Activated CD4-positive, alpha-beta memory T cell treated with anti-CD3 and anti-CD28 coated beads, Interleukin-2, amount 10 ng/mL, durations not matched to agents 7 days and 5 days (primary cell): Measurements from ENCODE around the gene RALGDS. TPM values are rescaled to one million over a fixed set of nuclear protein-coding genes. Genes with fewer than 3 reads are reported as not detected.
"Not testable (repeated sequence)": the region's sequence is repeated elsewhere in the genome, so short reads cannot be mapped to it uniquely, and the experiment has no call there.

Experiments
- CTCF ChIA-PET: fragments of 350-600 bp; sonication (Branson Sonifier 250); formaldehyde crosslinking; loops from one replicate; lab custom pipeline; 2021; ENCODE audit warnings: antibody characterized with exemption, inconsistent platforms; lab: Charles Lee
- POLR2A ChIA-PET: fragments of 350-600 bp; sonication (Branson Sonifier 250); formaldehyde crosslinking; loops from one replicate; lab custom pipeline; 2021; ENCODE audit warnings: antibody characterized with exemption; lab: Charles Lee
- DNase-seq: peaks from one replicate; pipeline ENCODE4 v3.0.0-alpha.2; 2020
- H3K27ac Mint-ChIP-seq: one replicate; pipeline ENCODE4 v1.8.0; 2021; ENCODE audit warnings: mild to moderate bottlenecking, mixed read lengths
- H3K27me3 Mint-ChIP-seq: one replicate; pipeline ENCODE4 v1.8.0; 2021; ENCODE audit warnings: mixed read lengths
- H3K36me3 Mint-ChIP-seq: one replicate; pipeline ENCODE4 v1.8.0; 2021; ENCODE audit warnings: low read depth, mixed read lengths
- H3K4me1 Mint-ChIP-seq: one replicate; pipeline ENCODE4 v1.8.0; 2021; ENCODE audit warnings: mixed read lengths
- H3K4me3 Mint-ChIP-seq: one replicate; pipeline ENCODE4 v1.8.0; 2021; ENCODE audit warnings: mild to moderate bottlenecking, mixed read lengths
- H3K9me3 Mint-ChIP-seq: one replicate; pipeline ENCODE4 v1.8.0; 2021; ENCODE audit warnings: mixed read lengths
- total RNA-seq, 2 experiments: library from RNA; stranded (reverse); gene quantifications; one replicate each; pipeline ENCODE4 v1.2.3, GENCODE V29; 2021

Gene RALGDS
- total RNA-seq: 100 to 1,000 TPM; 113 to 123 TPM

GRCh38 chr9:133121198-133121914 is at the start of gene RALGDS:
TSS of gene RALGDS (minus strand) at chr9:133121240. CDS start at chr9:133121154, 86 bp downstream.
- Mint-ChIP-seq H3K4me3 (peak within 1 kb of the TSS; percentile 69), H3K27ac (peak within 1 kb of the TSS; percentile 70), H3K9me3 (no peaks in the 10 kb centered on the region), H3K4me1 (peaks cover 86% of the 10 kb centered on the region), H3K36me3 (peaks cover 17% of the 10 kb centered on the region), H3K27me3 (no peaks in the 10 kb centered on the region)
- DNase-seq: peak; percentile 91
- ChIA-PET CTCF (interaction anchor here (2.9 kb wide), 1 partner anchor 23 kb away, joined by 13 read pairs; no protein-coding TSS in a partner anchor), POLR2A (interaction anchor here (12.1 to 12.7 kb wide), 2 partner anchors 12 to 25 kb away, joined by 131 to 148 read pairs; no protein-coding TSS in a partner anchor)

GRCh38 chr9:133170716-133171115 is 49.7 kb upstream of the RALGDS start:
- Mint-ChIP-seq H3K27ac (no peak overlapping the region), H3K4me1 (no peaks in the 10 kb centered on the region), H3K36me3 (no peaks in the 10 kb centered on the region), H3K27me3 (peaks cover 14% of the 10 kb centered on the region), H3K4me3 (no peak overlapping the region), H3K9me3 (no peaks in the 10 kb centered on the region)
- ChIA-PET CTCF (interaction anchor here (2.5 kb wide), 1 partner anchor 15 kb away, joined by 10 read pairs; no protein-coding TSS in a partner anchor), POLR2A (no interaction called here)
- no peak for DNase-seq

- CTCF ChIA-PET: interaction anchor here (0.7 to 1.0 kb wide), 2 partner anchors 147 to 318 kb away, joined by 3 read pairs; no protein-coding TSS in a partner anchor
Measured at GRCh38 chr9:133169687-133170086, 48.6 kb upstream of the RALGDS start.

GRCh38 chr9:133169102-133169501 is 48.1 kb upstream of the RALGDS start:
- Mint-ChIP-seq H3K27ac (no peak overlapping the region), H3K4me3 (no peak overlapping the region), H3K9me3 (no peaks in the 10 kb centered on the region), H3K4me1 (peaks cover under 1% of the 10 kb centered on the region), H3K36me3 (no peaks in the 10 kb centered on the region), H3K27me3 (peaks cover 9% of the 10 kb centered on the region)
- ChIA-PET CTCF (no interaction called here), POLR2A (no interaction called here)
- DNase-seq: no peak

More at GRCh38 chr9:133169687-133170086, 48.6 kb upstream of the RALGDS start:
- POLR2A ChIA-PET, H3K4me1 Mint-ChIP-seq, H3K27ac Mint-ChIP-seq, H3K4me3 Mint-ChIP-seq, H3K27me3 Mint-ChIP-seq, H3K9me3 Mint-ChIP-seq, DNase-seq, H3K36me3 Mint-ChIP-seq: not testable (repeated sequence)

GRCh38 chr9:133168432-133168831 is 47.4 kb upstream of the RALGDS start:
- Mint-ChIP-seq H3K4me3 (no peak overlapping the region), H3K9me3 (no peaks in the 10 kb centered on the region), H3K27me3 (peaks cover 5% of the 10 kb centered on the region), H3K27ac (no peak overlapping the region), H3K36me3 (no peaks in the 10 kb centered on the region), H3K4me1 (peaks cover 4% of the 10 kb centered on the region)
- POLR2A ChIA-PET: no interaction called here
- DNase-seq: no peak
- CTCF ChIA-PET: no interaction called here

GRCh38 chr9:133167769-133168168 is 46.7 kb upstream of the RALGDS start:
- Mint-ChIP-seq H3K4me1 (peaks cover 4% of the 10 kb centered on the region), H3K9me3 (no peaks in the 10 kb centered on the region), H3K4me3 (no peak overlapping the region), H3K27ac (no peak overlapping the region), H3K36me3 (no peaks in the 10 kb centered on the region), H3K27me3 (peaks cover 5% of the 10 kb centered on the region)
- ChIA-PET CTCF (interaction anchor here (2.6 kb wide), 1 partner anchor 13 kb away, joined by 11 read pairs; no protein-coding TSS in a partner anchor), POLR2A (interaction anchor here (1.1 to 1.4 kb wide), 2 partner anchors 9 to 136 kb away, joined by 4 read pairs; partner anchors contain the start of gene GTF3C5)
- no peak for DNase-seq

GRCh38 chr9:133167096-133167730 is 46.2 kb upstream of the RALGDS start:
- no peaks in the 10 kb centered on the region for H3K36me3 Mint-ChIP-seq
- H3K27me3 Mint-ChIP-seq: peaks cover 4% of the 10 kb centered on the region
- POLR2A ChIA-PET: interaction anchor here (1.1 to 1.4 kb wide), 2 partner anchors 9 to 136 kb away, joined by 4 read pairs; partner anchors contain the start of gene GTF3C5

GRCh38 chr9:133166392-133166791 is 45.4 kb upstream of the RALGDS start:
- POLR2A ChIA-PET: no interaction called here
- no peaks in the 10 kb centered on the region for H3K9me3 Mint-ChIP-seq

More at GRCh38 chr9:133167096-133167730, 46.2 kb upstream of the RALGDS start:
- Mint-ChIP-seq H3K4me1 (peaks cover 6% of the 10 kb centered on the region), H3K27ac (no peak overlapping the region), H3K4me3 (no peak overlapping the region), H3K9me3 (no peaks in the 10 kb centered on the region)
- no peak for DNase-seq
- CTCF ChIA-PET: interaction anchor here (2.6 kb wide), 1 partner anchor 14 kb away, joined by 11 read pairs; no protein-coding TSS in a partner anchor

GRCh38 chr9:133165452-133165730 is 44.4 kb upstream of the RALGDS start:
- ChIA-PET POLR2A (no interaction called here), CTCF (interaction anchor here (2.6 kb wide), 1 partner anchor 16 kb away, joined by 11 read pairs; no protein-coding TSS in a partner anchor)
- no peak overlapping the region for H3K27ac Mint-ChIP-seq

More at GRCh38 chr9:133166392-133166791, 45.4 kb upstream of the RALGDS start:
- CTCF ChIA-PET: interaction anchor here (2.6 kb wide), 1 partner anchor 15 kb away, joined by 11 read pairs; no protein-coding TSS in a partner anchor
- Mint-ChIP-seq H3K27me3 (peaks cover 7% of the 10 kb centered on the region), H3K36me3 (no peaks in the 10 kb centered on the region), H3K27ac (no peak overlapping the region), H3K4me3 (no peak overlapping the region), H3K4me1 (peaks cover 6% of the 10 kb centered on the region)
- DNase-seq: no peak

GRCh38 chr9:133164191-133164590 is 43.2 kb upstream of the RALGDS start:
- POLR2A ChIA-PET: interaction anchor here (1.4 kb wide), 1 partner anchor 9 kb away, joined by 3 read pairs; no protein-coding TSS in a partner anchor
- Mint-ChIP-seq H3K4me3 (no peak overlapping the region), H3K27ac (no peak overlapping the region), H3K9me3 (no peaks in the 10 kb centered on the region), H3K36me3 (no peaks in the 10 kb centered on the region), H3K27me3 (peaks cover 9% of the 10 kb centered on the region), H3K4me1 (peaks cover 6% of the 10 kb centered on the region)
- DNase-seq: no peak
- CTCF ChIA-PET: no interaction called here

More at GRCh38 chr9:133165452-133165730, 44.4 kb upstream of the RALGDS start:
- Mint-ChIP-seq H3K4me3 (no peak overlapping the region), H3K36me3 (no peaks in the 10 kb centered on the region), H3K4me1 (peaks cover 6% of the 10 kb centered on the region), H3K9me3 (no peaks in the 10 kb centered on the region), H3K27me3 (peaks cover 7% of the 10 kb centered on the region)
- no peak for DNase-seq

GRCh38 chr9:133163504-133164172 is 42.6 kb upstream of the RALGDS start, which contains the start of gene GBGT1:
TSS of gene GBGT1 (minus strand) at chr9:133163914. CDS start at chr9:133162412, 1,502 bp downstream.
- Mint-ChIP-seq H3K4me3 (peak within 1 kb of the TSS; percentile 63), H3K4me1 (peaks cover 6% of the 10 kb centered on the region), H3K27ac (no peak within 1 kb of the TSS), H3K9me3 (no peaks in the 10 kb centered on the region), H3K36me3 (no peaks in the 10 kb centered on the region), H3K27me3 (peaks cover 9% of the 10 kb centered on the region)
- CTCF ChIA-PET: no interaction called here
- POLR2A ChIA-PET: interaction anchor here (1.4 kb wide), 1 partner anchor 8 kb away, joined by 3 read pairs; no protein-coding TSS in a partner anchor
- DNase-seq: peak; percentile 37

GRCh38 chr9:133162861-133163503 is 41.9 kb upstream of the RALGDS start:
- no peak overlapping the region for H3K27ac Mint-ChIP-seq
- POLR2A ChIA-PET: interaction anchor here (1.4 kb wide), 1 partner anchor 8 kb away, joined by 3 read pairs; no protein-coding TSS in a partner anchor
- peaks cover 6% of the 10 kb centered on the region for H3K4me1 Mint-ChIP-seq
- CTCF ChIA-PET: no interaction called here
- H3K36me3 Mint-ChIP-seq: no peaks in the 10 kb centered on the region
- DNase-seq: no peak
- H3K4me3 Mint-ChIP-seq: peak overlapping the region; percentile 63
- H3K27me3 Mint-ChIP-seq: peaks cover 9% of the 10 kb centered on the region
- no peaks in the 10 kb centered on the region for H3K9me3 Mint-ChIP-seq
